Measurements from ENCODE around the gene SHISAL2A.

SHISAL2A gene

GRCh38 chr1:52706136-52706670 is 73.2 kb downstream of the SHISAL2A start:
- no peaks in the 10 kb centered on the region for H3K36me3 ChIP-seq (ENCODE audit: control insufficient read depth, insufficient read depth, low read length)
- no peaks in the 10 kb centered on the region for H3K9me3 ChIP-seq (ENCODE audit: control insufficient read depth, insufficient read depth, low read depth, low read length)
- no peak overlapping the region for H3K4me3 ChIP-seq (ENCODE audit: low read depth, low read length)
- H3K4me1 ChIP-seq (ENCODE audit: control insufficient read depth, insufficient read depth, low read length), result peaks cover 6% of the 10 kb centered on the region; the same call in 1 of the 2 replicates
- no peak overlapping the region for H3K27ac ChIP-seq (ENCODE audit: low read depth, low read length)
- H3K9ac ChIP-seq (ENCODE audit: low read length), result no peak overlapping the region
- H3K27me3 ChIP-seq (ENCODE audit: control insufficient read depth, insufficient read depth, low read length), result no peaks in the 10 kb centered on the region
